GM12878 (cell line): ENCODE data around the gene YTHDF2. TPM values are rescaled to one million over a fixed set of nuclear protein-coding genes. Genes with fewer than 3 reads are reported as not detected.

ENCODE experiments used
- ATAC-seq: fragments of 200-7000 bp; cut with Tn5 transposase; 3 replicates; pipeline ENCODE4 v1.9.1; 2020; ENCODE audit warnings: mild to moderate bottlenecking, moderate library complexity
- BruUV-seq: library from RNA; stranded (reverse); fragments of 400-500 nt; replicated peaks from 2 replicates; lab custom pipeline; 2021; lab: Mats Ljungman, UMichigan
- CTCF ChIA-PET: fragments of 300-600 bp; sonication (Branson Sonifier 250); formaldehyde crosslinking; extraction: SDS; loops from one replicate; lab custom pipeline; 2021; ENCODE audit warnings: inconsistent platforms; lab: Yijun Ruan, JAX
- POLR2A ChIA-PET: fragments of 350-600 bp; formaldehyde crosslinking; extraction: SDS; loops from one replicate; lab custom pipeline; 2021; ENCODE audit warnings: inconsistent platforms; lab: Charles Lee
- RAD21 ChIA-PET: fragments of 300-600 bp; sonication (Branson Sonifier 250); formaldehyde crosslinking; loops from one replicate; lab custom pipeline; 2023; ENCODE audit warnings: antibody characterized with exemption; ENCODE audit not compliant: unreplicated experiment; lab: Charles Lee
- SMC1A ChIA-PET: fragments of 300-600 bp; sonication (Branson Sonifier 250); formaldehyde crosslinking; loops from one replicate; lab custom pipeline; 2023; ENCODE audit not compliant: unreplicated experiment, uncharacterized antibody; lab: Charles Lee
- DNase-seq: peaks from one replicate; pipeline ENCODE4 v3.0.0-alpha.2; 2011; ENCODE audit warnings: low read depth, low spot score
- FAIRE-seq: peaks from 3 replicates; lab custom pipeline; 2011; peaks lifted over from hg19 to GRCh38; lab: Jason Lieb, UNC
- H2AFZ ChIP-seq: 2 replicates; pipeline ENCODE4 v1.6.0; 2011; ENCODE audit warnings: low read depth, low read length, control low read depth; ENCODE audit not compliant: control insufficient read depth
- H3K27ac ChIP-seq: 2 replicates; pipeline ENCODE4 v1.5.1; 2011; ENCODE audit warnings: control low read depth; ENCODE audit not compliant: control insufficient read depth, insufficient read depth
- H3K27me3 ChIP-seq, 2 experiments: replicated peaks in 1 of 2; 2 replicates each; pipeline versions ENCODE4 v1.6.0 to v1.6.1; 2011; ENCODE audit warnings: low read length in 1 of 2; ENCODE audit not compliant: control insufficient read depth in 2 of 2, insufficient read depth in 2 of 2
- H3K36me3 ChIP-seq, 2 experiments: 2 replicates each; pipeline ENCODE4 v1.5.1; 2011; ENCODE audit warnings: low read length in 1 of 2; ENCODE audit not compliant: control insufficient read depth in 2 of 2, insufficient read depth in 2 of 2
- H3K4me1 ChIP-seq: 2 replicates; pipeline ENCODE4 v1.6.1; 2011; ENCODE audit warnings: mild to moderate bottlenecking, low read length, moderate library complexity, mixed read lengths; ENCODE audit not compliant: control insufficient read depth, insufficient read depth
- H3K4me2 ChIP-seq: 2 replicates; pipeline ENCODE4 v1.6.0; 2011; ENCODE audit warnings: control low read depth; ENCODE audit not compliant: control insufficient read depth, insufficient read depth
- H3K4me3 ChIP-seq: fragments of 200-600 bp; sonication (generic); 2 replicates; pipeline ENCODE4 v1.5.1; 2016
- H3K79me2 ChIP-seq: 2 replicates; pipeline ENCODE4 v1.6.0; 2011; ENCODE audit warnings: low read length; ENCODE audit not compliant: control insufficient read depth, insufficient read depth
- H3K9ac ChIP-seq: 2 replicates; pipeline ENCODE4 v1.8.0; 2011; ENCODE audit warnings: low read length, control low read depth, mixed read lengths; ENCODE audit not compliant: control insufficient read depth, insufficient read depth
- H3K9me3 ChIP-seq: replicated peaks from 3 replicates; pipeline ENCODE4 v1.5.1; 2011; ENCODE audit warnings: mild to moderate bottlenecking, low read length; ENCODE audit not compliant: control insufficient read depth, insufficient read depth
- H4K20me1 ChIP-seq: 2 replicates; pipeline ENCODE4 v1.6.0; 2011; ENCODE audit not compliant: control insufficient read depth, insufficient read depth
- CBX3 ChIP-seq: fragments of 200-600 bp; sonication (generic); IDR thresholded peaks from 2 replicates; pipeline ENCODE4 v1.6.1; 2016; ENCODE audit warnings: low read depth, borderline replicate concordance
- E2F8 ChIP-seq: fragments of 450-650 bp; IDR thresholded peaks from 2 replicates; pipeline ENCODE4 v1.6.1; 2018; ENCODE audit warnings: mild to moderate bottlenecking, low read depth, moderate library complexity; ENCODE audit not compliant: partially characterized antibody
- ESRRA ChIP-seq: IDR thresholded peaks from 2 replicates; pipeline ENCODE4 v1.6.1; 2012; ENCODE audit warnings: mild to moderate bottlenecking, low read length, improper control_type of control experiment
- FOXK2 ChIP-seq: fragments of 450-650 bp; IDR thresholded peaks from 2 replicates; pipeline ENCODE4 v1.6.1; 2017; ENCODE audit warnings: mild to moderate bottlenecking, moderate library complexity
- IRF4 ChIP-seq: IDR thresholded peaks from 2 replicates; pipeline ENCODE4 v1.6.1; 2011; ENCODE audit warnings: low read depth, low read length
- JUND ChIP-seq: IDR thresholded peaks from 2 replicates; pipeline ENCODE4 v1.6.1; 2012; ENCODE audit warnings: low read depth, mild to moderate bottlenecking, low read length, improper control_type of control experiment, moderate library complexity
- MTA3 ChIP-seq: IDR thresholded peaks from 2 replicates; pipeline ENCODE4 v1.6.1; 2012; ENCODE audit warnings: low read length, inconsistent platforms, borderline replicate concordance
- MXI1 ChIP-seq: fragments of 150-350 bp; IDR thresholded peaks from 2 replicates; pipeline ENCODE4 v1.6.1; 2011; ENCODE audit warnings: low read depth, mild to moderate bottlenecking, inconsistent platforms, low read length, improper control_type of control experiment
- MYB ChIP-seq: fragments of 150-350 bp; IDR thresholded peaks from 2 replicates; pipeline ENCODE4 v1.6.1; 2014; ENCODE audit warnings: mild to moderate bottlenecking, low read depth, low read length, borderline replicate concordance
- NR2C2 ChIP-seq: IDR thresholded peaks from 2 replicates; pipeline ENCODE4 v1.6.1; 2011; ENCODE audit warnings: borderline replicate concordance, low read depth; ENCODE audit not compliant: control insufficient read depth, insufficient read length
- POU2F2 ChIP-seq: IDR thresholded peaks from 3 replicates; pipeline ENCODE4 v1.6.1; 2011; ENCODE audit warnings: low read depth, mild to moderate bottlenecking, low read length, borderline replicate concordance
- RAD21 ChIP-seq: IDR thresholded peaks from 2 replicates; pipeline ENCODE4 v1.6.1; 2011; ENCODE audit warnings: mild to moderate bottlenecking, low read depth, low read length, moderate library complexity; ENCODE audit not compliant: insufficient read depth
- RCOR1 ChIP-seq: conservative IDR thresholded peaks from 2 replicates; pipeline ENCODE4 v1.6.1; 2012; ENCODE audit warnings: low read depth, low read length, improper control_type of control experiment
- SP1 ChIP-seq: IDR thresholded peaks from one replicate; pipeline ENCODE4 v1.6.1; 2011; ENCODE audit warnings: low read depth, low read length
- ZSCAN29 ChIP-seq: fragments of 450-650 bp; IDR thresholded peaks from 2 replicates; pipeline ENCODE4 v1.6.1; 2017; ENCODE audit warnings: mild to moderate bottlenecking, moderate library complexity
- WGBS: methylation state at CpG from one replicate; pipeline ENCODE4 v1.1.6; 2016; ENCODE audit warnings: low lambda C conversion rate; ENCODE audit not compliant: insufficient replicate concordance, insufficient coverage; ENCODE audit errors: missing lambda C conversion rate; 5-methylcytosine and 5-hydroxymethylcytosine counted together
- in situ Hi-C: fragments of 300-500 bp; cut with MboI; formaldehyde crosslinking; loops from 9 replicates; pipeline ENCODE4 v1.14.3; 2018; ENCODE audit warnings: mixed read lengths
- intact Hi-C: fragments of 100-400 bp; cut with micrococcal nuclease; formaldehyde crosslinking; loops from one replicate; pipeline ENCODE4 v1.14.2; 2022; ENCODE audit not compliant: unreplicated experiment
- polyA plus RNA-seq, 11 experiments: library from polyadenylated mRNA; depleted of rRNA in 4 of 11; unstranded in 6 of 11; stranded (reverse) in 5 of 11; fragments of >200 nt; fragmentation: Nextera tagmentation in 4 of 11; fragmentation: Illumina TruSeq in 1 of 11; extraction: Ambion mirVana in 4 of 11; extraction: Trizol in 1 of 11; gene quantifications; 1 replicate in 1 of 11; 2 replicates in 10 of 11; pipeline versions ENCODE4 v1.2.1 to v1.2.3, GENCODE V29; 2011 to 2016; ENCODE audit warnings: inconsistent platforms in 2 of 11, missing spikeins in 2 of 11, low read depth in 1 of 11
- total RNA-seq, 4 experiments: library from RNA; depleted of rRNA in 3 of 4; stranded (reverse); fragments of >200 nt in 3 of 4; fragmentation: Illumina TruSeq in 1 of 4; extraction: Trizol in 1 of 4; gene quantifications; 2 replicates each; pipeline versions ENCODE4 v1.2.1 to v1.2.3, GENCODE V29; 2013 to 2021

YTHDF2 gene
- total and polyA plus RNA-seq, 10 of the 15 experiments (the other 5 are each of a cell fraction or from before 2014, with no cell fraction given) = 42.4 to 121 (median 66.9) TPM

GRCh38 chr1:28759257-28759656 is 22.5 kb downstream of the YTHDF2 start:
- in situ Hi-C loops (no loop called here), intact Hi-C loops (no loop called here)
- ChIA-PET POLR2A (interaction anchor here (0.7 kb wide), 1 partner anchor 89 kb away, joined by 3 read pairs; no protein-coding TSS in a partner anchor), CTCF (interaction anchor here (1.0 kb wide), 1 partner anchor 23 kb away, joined by 4 read pairs; the partner anchor contains the start of gene YTHDF2), SMC1A (interaction anchor here (1.1 kb wide), 1 partner anchor 69 kb away, joined by 3 read pairs; no protein-coding TSS in a partner anchor), RAD21 (no interaction called here)
- Histone ChIP-seq H3K9ac (no peak overlapping the region), H3K4me2 (no peak overlapping the region), H3K79me2 (peaks cover 74% of the 10 kb centered on the region), H3K4me3 (no peak overlapping the region), H3K27me3 (no peaks in the 10 kb centered on the region), H2AFZ (no peak overlapping the region), H3K9me3 (no peaks in the 10 kb centered on the region), H3K4me1 (no peaks in the 10 kb centered on the region), H3K36me3 (peaks cover 2 to 19% of the 10 kb centered on the region in 2 experiments), H3K27ac (no peak overlapping the region), H4K20me1 (peaks cover 4% of the 10 kb centered on the region; the same call in 1 of the 2 replicates)
- TSS peak; percentile 25 for BruUV-seq
- FAIRE-seq (no peak), ATAC-seq (no peak), DNase-seq (no peak)
- 99% methylated on average over 3 of the region's 3 CpGs for WGBS
- no peak for TF ChIP-seq E2F8

GRCh38 chr1:28761189-28761588 is 24.4 kb downstream of the YTHDF2 start:
- Histone ChIP-seq H3K4me1 (no peaks in the 10 kb centered on the region), H3K27ac (no peak overlapping the region), H3K27me3 (no peaks in the 10 kb centered on the region), H3K4me3 (no peak overlapping the region), H3K9ac (no peak overlapping the region), H2AFZ (no peak overlapping the region), H3K4me2 (no peak overlapping the region), H3K9me3 (no peaks in the 10 kb centered on the region), H3K79me2 (peaks cover 66% of the 10 kb centered on the region), H4K20me1 (peaks cover 7% of the 10 kb centered on the region; the same call in 1 of the 2 replicates), H3K36me3 (peaks cover 4 to 17% of the 10 kb centered on the region in 2 experiments)
- FAIRE-seq (no peak), DNase-seq (no peak), ATAC-seq (no peak)
- ChIA-PET POLR2A (interaction anchor here (0.6 kb wide), 1 partner anchor 99 kb away, joined by 3 read pairs; no protein-coding TSS in a partner anchor), RAD21 (no interaction called here), SMC1A (no interaction called here), CTCF (interaction anchor here (1.4 kb wide), 1 partner anchor 9 kb away, joined by 7 read pairs; no protein-coding TSS in a partner anchor)
- whole genome bisulfite sequencing = 84% methylated on average over 5 of the region's 5 CpGs
- in situ Hi-C loops = no loop called here
- intact Hi-C loops = no loop called here
- BruUV-seq = no TSS peak
- TF ChIP-seq RAD21 (no peak), MXI1 (no peak), ZSCAN29 (no peak), JUND (no peak), RCOR1 (no peak), SP1 (no peak), POU2F2 (no peak), FOXK2 (no peak), MTA3 (no peak), IRF4 (no peak), MYB (no peak), ESRRA (no peak), NR2C2 (no peak), CBX3 (no peak)
